HG02870 (cell line): ENCODE measurements around the gene KRT15.

Source experiments
- ATAC-seq: cut with Tn5 transposase; IDR thresholded peaks from one replicate; pipeline ENCODE4 v1.9.1; 2021; ENCODE audit warnings: mild to moderate bottlenecking, moderate library complexity; ENCODE audit not compliant: unreplicated experiment

KRT15 gene

DNA sequence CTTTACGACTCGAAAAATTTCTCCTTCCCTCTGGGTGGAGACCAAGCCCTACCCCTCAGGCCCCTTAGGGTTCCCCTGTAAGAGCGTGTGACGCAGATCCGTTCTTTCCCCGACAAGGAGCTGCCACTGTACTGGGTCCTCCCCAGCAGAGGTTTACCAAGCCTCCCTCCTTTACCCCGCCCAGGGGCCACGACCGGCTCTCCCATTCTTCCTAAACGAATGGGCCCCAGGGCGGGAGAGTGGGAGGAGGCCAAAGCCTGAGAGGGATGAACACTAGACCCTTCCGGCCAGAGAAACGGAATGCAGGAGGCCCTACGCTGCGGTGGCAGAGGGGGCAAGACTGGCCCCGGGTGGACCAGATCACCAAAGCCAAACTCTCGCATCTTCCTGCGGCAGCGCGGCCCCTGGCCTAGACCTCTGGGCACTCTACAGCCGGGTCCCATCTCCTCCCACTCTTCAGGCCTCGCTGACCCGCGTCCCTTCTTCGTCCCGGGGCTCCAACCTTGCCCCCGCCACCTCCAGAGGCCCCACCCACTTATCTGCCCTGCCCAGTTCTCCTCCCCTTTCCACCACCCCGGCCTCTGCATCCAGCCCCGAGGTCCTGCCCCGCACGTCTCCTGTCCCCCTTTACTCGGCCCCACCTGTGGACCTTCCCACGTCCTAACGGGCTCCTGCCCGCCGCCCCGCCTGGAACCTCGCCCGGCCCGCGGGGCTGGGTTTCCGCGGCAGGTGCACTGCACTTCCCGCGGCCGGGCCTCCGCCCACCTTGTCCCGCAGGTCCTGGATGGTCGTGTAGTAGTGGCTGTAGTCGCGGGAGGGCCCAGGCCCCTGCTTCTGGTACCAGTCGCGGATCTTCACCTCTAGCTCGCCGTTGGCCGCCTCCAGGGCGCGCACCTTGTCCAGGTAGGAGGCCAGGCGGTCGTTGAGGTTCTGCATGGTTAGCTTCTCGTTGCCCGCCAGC is 8.7 kb upstream of the KRT15 start:
- ATAC-seq: no peak

DNA sequence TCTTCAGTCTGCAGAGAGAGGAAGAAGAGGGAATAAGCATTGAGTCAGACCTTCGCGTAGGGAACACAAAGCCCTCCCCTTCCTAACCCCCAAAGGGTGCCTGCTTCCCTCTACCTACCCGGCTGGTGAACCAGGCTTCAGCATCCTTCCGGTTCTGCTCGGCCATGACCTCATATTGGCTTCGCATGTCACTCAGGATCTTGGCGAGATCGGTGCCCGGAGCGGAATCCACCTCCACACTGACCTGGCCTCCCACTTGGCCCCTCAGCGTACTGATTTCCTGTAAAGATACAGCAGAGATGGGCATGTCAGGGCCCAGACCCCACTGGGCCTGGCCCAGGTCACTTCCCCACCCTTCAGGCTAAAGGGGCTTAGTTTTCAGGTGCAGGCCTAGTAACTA is 5.6 kb upstream of the KRT15 start:
- ATAC-seq: no peak

DNA sequence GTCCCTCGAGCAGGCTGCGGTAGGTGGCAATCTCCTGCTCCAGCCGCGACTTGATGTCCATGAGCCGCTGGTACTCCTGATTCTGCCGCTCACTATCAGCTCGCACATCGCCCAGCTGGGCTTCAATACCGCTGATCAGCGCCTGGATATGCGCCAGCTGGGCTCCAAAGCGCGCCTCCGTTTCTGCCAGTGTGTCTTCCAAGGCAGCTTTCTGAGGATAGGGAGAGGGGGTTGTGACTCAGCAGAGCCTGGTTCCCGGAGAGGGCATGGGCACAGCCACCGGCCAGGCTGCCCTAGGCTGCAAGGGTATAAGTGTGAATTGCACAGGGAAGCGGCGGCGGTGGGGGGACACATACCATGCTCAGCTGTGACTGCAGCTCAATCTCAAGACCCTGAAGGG is 5.1 kb upstream of the KRT15 start:
- no peak for ATAC-seq

DNA sequence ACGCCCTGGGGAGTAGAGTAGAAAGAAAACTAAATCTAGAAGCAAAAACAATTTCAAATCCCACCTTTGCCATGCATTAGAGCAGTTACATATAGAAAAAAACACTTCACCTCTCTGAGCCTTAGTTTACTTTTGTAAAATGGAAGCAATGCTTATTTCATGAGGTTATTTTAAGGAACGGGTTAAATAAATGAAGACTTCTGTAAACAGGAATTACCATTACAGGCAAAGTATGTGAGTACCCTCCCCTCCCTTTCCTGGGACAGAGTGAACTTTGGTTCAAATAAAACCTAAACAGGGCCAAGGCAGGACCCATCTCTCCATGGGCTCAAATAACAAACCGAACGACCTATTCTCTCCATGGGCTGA is 4.5 kb upstream of the KRT15 start:
- ATAC-seq: no peak

DNA sequence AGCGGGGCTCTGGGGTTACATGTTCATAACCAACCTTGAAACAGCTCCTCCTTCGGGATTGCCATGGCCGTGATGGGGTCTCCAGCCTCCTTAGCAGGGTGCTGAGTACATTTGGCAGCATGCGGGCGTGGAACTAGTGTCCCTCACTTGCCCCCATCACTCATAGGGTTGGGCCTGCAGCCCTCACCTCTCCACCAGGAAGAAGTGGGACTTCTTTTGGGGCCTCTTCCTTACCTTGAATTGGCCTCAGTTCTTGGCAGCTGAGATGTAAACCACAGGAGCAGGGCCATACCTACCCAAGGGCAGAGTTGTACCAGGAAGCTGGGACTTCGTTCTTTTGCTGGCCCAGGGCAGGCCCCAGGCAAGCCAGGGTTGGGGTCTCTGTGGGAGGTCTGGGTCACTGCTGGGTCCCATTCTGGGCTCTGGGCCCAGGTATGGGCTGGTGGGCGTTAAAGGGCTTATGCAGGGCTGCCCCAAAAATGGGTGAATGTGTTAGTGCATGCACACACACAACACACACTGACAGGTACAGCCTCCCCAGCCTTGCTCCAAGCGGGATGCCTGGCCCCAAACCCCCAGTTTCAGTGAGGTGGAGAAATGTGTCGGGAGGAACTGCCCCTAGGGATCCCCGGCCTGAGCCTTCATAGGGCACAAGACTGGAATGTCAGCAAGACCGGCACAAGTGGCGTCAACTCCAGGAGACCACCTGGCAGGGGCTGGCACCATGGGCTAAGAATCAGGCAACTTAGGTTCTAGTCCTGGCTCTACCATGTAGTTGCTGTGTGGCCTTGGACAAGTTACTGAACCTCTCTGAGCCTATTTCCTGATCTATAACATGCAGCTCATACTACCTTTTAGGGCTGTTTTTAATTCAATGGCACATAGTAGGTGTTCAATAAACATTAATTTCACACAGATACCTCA is 3.9 kb upstream of the KRT15 start:
- no peak for ATAC-seq

DNA sequence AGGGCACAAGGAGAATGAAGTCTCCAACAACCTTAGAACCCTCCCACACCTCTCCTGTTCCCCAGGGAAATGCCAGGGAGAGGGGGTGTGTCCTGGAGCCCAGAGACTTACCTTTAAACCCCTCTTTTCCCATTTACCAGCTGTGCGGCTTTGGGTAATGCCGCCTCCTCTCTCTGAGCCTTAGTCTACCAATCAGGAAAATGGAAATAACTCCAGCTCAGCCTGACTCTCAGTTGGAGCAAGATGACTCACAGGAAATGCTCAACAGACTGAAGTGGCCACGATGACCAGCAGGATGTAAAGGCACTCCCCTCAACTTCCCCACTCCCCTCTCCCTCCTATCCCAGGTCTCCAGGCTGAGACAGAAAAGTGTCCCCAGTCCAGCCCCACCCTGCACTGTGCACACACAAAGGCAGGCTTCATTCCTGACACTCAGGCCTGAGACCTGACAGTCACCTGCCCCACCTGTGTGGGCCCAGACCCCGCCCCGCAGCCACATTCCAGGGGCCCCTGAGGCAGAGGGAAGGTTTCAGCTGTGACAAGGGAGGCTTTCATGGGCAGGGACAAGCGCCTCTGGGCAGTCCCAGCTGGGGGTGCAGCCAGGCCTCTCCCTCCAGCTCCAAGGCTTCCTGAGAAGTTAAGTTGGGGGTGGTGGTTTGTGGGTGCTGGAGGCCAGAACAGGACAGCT is 3.0 kb upstream of the KRT15 start:
- no peak for ATAC-seq

DNA sequence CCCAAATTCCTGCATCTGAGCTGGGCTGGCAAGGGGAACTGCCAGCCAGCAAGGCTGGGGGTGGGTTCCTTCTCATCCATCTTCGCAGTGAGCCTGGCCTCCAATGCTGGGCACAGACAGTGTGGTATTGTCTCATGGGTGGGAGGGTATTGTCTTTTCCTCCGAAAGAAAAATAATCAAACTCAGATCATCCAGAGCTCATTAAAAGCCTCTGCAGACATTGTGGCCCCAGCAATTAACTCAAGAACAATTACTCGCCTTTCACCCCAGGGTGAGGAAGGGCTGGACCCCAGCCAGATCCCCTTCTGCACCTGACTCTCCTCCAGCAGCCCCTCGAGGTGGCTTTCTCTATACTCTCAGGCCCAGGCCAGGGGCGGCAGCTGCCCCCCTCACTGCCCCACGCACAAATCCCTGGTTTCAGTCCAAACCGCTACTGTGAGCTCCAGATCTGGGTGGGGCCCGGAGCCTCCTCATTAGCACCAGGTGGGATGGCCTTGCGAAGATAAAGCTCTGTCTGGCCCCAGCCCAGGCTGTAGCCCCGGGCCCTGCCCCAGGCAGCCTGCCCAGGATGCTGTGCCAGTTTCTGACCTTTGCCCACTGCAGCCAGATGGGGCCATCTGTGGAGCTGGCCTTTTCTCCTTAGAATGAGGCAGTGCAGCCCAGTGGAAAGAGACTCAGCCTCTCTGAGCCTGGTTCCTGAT is 2.3 kb upstream of the KRT15 start:
- no peak for ATAC-seq

DNA sequence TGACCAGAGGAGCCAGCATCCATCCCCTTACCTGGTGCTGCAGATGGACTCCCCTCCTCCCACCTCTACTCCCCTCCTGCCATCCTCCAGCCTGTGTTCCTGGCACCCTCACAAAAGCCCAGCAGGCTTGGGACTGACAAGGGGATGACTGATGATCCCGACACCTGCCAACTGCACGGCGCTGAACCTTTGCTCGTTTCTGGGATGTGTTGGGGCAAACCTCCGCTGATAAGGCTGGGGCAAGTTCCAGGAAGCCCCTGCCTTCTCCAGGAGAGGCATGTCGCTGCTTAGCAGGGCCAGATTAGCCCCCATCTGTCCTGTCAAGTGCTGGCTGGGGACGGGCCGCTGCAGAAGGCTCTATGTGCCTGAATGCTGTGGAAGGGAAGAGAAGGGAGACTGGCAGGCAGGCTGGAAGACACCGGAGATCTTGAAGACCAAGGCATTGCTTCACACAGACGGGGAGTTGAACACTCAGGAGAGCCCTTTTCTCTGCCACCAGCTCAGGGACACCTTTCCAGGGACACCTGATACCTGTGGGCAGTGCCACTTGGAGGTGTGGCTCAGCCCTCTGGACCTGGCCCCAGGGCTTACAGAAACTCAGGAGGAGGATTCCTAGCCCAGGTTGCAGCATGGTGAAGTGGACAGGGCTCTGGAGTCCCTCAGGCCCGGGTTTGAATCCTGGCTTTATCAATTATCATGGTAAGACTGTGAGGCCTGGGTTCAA is 973 bp upstream of the KRT15 start:
- ATAC-seq: no peak

DNA sequence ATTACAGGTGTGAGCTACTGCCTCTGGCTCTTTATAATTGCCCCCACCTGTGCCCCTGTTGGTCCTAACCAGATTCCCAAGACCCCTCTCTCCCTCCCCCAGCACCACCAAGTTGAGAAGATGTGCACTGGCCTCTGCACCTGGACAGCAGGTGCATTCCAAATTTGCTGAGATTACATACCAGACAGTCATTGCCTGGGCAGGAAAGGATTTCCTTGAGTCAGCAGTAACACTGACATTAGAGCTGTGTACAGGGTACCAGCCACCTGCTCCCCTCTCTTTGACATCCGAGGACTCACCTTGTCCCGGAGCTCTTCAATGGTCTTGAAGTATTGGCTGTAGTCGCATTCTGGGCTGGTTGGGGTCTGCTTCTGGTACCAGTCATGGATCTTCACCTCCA is 659 bp downstream of the KRT15 start:
- ATAC-seq: no peak

DNA sequence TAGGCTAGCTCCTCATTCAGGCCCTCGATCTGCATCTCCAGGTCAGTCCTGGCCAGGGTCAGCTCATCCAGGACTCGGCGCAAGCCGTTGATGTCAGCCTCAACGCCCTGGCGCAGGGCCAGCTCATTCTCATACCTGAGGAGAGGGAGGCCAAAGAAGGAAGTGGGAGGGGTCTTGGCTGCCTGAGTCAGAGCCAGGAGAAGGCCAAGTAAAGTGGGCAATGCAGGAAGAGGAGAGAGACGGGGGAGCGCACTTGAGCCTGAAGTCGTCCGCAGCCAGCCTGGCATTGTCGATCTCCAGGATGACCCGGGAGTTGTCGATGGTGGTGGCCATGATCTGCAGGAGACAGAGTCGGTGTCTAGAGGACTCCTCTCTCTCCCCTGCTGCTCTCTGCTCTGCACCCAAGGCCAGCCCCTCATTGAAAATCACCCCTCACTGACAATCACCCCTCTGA is 1.8 kb downstream of the KRT15 start:
- ATAC-seq: no peak

DNA sequence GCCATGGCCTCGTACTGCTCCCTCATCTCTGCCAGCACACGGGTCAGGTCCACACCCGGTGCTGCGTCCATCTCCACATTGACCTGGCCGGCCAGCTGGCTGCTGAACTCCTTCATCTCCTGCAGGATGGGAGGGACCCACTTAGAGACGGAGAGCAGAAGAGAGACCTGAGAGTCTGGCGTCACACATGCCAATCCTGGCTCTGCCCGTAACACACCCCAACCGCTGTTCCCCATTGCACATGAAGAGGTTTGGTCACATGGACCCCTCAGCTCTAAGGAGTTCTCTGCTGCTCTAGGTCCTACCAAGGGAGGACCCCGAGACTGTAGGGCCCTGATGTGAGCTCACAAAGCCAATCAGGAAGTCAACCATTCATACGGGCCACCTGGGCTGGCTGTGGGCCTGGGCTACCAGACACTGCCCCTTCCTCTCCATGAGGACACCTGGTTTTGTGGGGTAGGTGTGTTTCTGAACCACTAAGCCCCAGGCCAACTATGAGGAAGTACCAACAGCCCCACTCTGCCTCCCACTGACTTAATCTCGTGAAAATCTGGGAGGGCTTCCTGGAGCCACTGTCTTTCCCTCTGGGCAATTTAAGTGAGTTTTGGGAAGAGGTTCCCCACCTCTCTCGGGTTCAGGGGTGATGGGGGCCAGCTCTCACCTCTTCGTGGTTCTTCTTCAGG is 2.4 kb downstream of the KRT15 start:
- ATAC-seq: no peak

DNA sequence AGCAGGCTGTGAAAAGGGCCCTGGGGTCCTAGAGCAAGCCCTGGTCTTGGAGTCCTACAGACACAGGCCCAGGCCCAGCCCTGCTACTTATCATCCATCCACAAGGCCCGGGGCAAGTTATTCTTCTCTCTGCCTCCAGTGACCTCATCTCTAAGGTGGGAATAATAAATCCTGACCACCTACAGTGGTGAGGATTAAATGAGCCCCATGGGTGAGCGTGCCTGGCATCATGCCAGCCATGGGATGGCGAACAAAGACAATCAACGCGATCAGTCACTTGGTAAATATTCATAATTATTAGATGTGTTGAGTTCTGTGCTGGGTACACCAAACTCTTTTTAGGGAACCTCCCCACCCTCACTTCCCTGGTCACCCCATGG is 5.5 kb downstream of the KRT15 start:
- no peak for ATAC-seq

DNA sequence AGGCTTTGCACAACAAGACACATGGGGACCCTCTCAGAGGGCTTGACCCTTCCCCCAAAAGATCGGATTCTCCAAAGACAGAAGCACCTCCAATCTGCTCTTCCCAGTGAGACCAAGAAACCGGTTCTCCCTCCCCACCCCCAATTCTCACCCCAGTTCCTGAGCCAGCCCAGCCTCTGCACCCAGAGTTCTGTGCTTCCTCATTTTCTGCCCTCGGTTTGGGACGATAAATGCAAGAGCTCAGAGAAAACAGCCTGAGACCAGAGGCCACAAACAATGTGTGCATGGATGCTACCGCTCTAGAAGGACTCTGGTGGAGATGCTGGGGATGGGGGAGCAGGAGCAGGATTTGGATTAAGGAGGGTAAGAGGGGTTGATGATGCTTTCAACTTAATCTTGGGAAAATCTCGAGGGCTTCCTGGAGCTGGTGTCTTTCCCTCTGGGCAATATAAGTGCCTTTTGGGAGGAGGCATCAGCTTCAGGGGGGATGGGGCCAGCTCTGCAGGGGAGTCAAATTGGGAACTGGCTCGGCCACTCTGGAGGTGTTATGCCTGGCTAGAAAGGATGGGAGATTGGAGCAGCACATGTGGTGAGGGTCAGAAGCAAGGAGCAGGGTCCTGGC is 6.0 kb downstream of the KRT15 start:
- no peak for ATAC-seq

DNA sequence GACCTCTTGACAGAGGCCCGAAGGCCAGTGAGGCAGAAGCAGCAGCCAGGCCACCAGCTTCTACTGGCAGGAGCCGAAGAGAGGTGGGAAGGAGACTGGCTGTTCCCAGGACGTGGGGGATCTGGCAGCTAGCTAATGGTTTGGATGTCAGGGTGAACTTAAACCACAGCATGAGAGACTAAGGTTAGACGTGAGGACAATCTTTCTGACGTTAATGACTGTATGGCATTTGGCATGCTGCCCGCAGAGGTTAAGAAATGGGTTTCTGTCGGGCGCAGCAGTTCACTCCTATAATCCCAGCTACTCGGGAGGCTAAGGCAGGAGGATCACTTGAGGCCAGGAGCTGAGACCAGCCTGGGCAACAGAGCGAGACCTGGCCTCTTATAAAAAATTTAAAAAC is 7.0 kb downstream of the KRT15 start:
- no peak for ATAC-seq

DNA sequence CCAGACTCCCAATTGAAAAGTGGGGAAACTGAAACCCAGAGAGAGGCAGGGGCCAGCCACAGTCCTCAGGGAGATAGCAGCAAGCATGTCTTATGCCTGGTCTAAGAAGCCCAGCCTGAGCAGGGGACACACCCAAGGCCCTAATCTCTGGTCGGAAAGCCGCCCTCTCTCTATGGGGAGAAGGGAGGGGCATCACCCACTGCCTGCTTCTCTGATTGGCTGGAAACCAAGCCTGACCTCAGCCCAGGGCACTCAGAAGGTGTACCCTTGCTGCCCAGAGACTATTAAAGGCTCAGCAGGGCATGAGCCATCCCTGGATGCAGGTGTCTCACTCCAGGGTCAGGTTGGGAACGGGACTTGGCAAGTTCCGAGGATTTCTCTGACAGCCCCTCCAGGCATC is 7.6 kb downstream of the KRT15 start:
- no peak for ATAC-seq

DNA sequence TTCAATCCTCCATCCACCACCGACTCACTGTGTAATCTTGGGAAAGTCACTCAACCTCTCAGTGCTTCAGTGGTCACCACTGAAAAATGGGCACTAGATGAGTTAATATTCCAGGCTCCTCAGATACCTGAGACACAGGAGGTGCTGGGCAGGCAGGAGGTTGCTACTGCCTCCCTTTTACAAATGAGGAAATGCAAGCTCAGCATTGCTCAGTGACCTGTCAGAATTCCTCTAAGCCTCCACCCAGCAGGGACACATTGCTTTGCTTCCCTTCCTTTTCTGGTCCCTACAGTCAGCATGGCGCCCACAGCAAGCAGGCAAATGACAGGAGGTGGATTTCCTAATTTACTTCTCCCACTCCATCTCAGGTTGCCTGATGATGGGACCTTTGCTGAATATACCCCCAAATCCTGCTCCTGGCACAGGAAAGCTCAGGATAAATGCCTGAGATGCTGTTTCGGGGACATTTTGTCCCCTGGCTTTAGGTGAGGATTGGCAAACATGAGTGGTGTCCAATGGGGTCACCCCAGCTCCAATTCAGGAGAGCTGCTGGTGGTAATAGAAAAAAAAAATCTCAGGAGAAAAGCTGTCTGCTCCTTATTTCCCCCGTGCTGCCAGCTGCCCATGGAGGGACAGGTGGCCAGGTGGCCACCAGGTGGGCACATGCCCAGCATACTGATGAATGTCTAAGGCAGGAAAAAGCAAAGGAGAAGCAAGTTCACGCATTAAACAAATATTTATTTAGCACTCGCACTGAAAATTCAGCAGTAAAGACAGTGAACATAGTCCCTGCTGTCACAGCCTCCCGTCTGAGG is 8.2 kb downstream of the KRT15 start:
- ATAC-seq: no peak

DNA sequence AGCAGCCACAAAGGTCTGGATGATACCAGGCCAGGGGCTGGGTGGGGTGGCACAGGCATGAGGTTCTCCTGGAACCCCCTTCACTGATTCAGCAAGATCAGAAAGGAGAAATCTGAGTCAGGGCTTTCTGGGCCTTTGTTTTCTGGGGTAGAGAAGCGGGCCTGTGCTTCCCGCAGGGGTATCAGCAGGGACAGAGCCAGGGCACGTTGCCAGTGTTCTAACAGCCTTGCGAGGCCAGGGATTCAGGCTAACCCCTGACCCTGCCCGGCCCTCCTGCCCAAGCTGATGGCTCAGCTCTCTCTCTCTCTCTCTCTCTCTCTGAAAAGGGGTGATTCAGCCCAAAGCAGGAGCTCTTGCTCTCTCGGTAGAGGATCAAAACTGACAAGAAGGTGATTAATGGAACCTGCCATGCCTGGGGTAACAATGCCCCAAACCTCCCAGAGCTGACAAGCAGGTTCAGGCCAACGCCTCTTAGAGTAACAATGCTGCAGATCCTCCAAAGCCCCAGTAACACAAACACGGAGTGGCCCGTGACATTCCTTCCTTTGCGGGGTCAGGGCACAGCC is 11.3 kb downstream of the KRT15 start:
- no peak for ATAC-seq
